Fibroblast of skin of right quadriceps (primary cell): Measurements from ENCODE around the gene SCUBE1.
A peak's percentile ranks its signal among the peaks of the same experiment; 100 is the strongest.

Source experiments
- DNase-seq: peaks from one replicate; pipeline ENCODE4 v3.0.0-alpha.2; 2013

The SCUBE1 gene

GRCh38 chr22:43188829-43189545 is 154.2 kb downstream of the SCUBE1 start:
- DNase-seq: peak; percentile 10

GRCh38 chr22:43187171-43188099 is 155.7 kb downstream of the SCUBE1 start:
- DNase-seq: peak; percentile 94

GRCh38 chr22:43186272-43187170 is 156.7 kb downstream of the SCUBE1 start, which contains the start of gene TTLL12:
Gene TTLL12, minus strand, starts transcription at chr22:43187134. Its CDS starts 65 bp downstream, at chr22:43187069.
- DNase-seq: peak; percentile 52

GRCh38 chr22:43185860-43186261 is 157.3 kb downstream of the SCUBE1 start:
- peak; percentile 37 for DNase-seq

GRCh38 chr22:43183496-43184277 is 159.5 kb downstream of the SCUBE1 start:
- DNase-seq: peak; percentile 39

- DNase-seq: no peak
These were observed 160.4 kb downstream of the SCUBE1 start for GRCh38 chr22:43182726-43183125.

GRCh38 chr22:43182118-43182517 is 161.1 kb downstream of the SCUBE1 start:
- no peak for DNase-seq

- DNase-seq: no peak
These were observed 161.7 kb downstream of the SCUBE1 start for GRCh38 chr22:43181321-43182076.

- DNase-seq: no peak
These were observed 162.5 kb downstream of the SCUBE1 start for GRCh38 chr22:43180670-43181069.

- DNase-seq: no peak
These were observed 163.3 kb downstream of the SCUBE1 start for GRCh38 chr22:43179911-43180195.

GRCh38 chr22:43179146-43179910 is 163.8 kb downstream of the SCUBE1 start:
- no peak for DNase-seq

GRCh38 chr22:43177479-43177878 is 165.7 kb downstream of the SCUBE1 start:
- no peak for DNase-seq

- no peak for DNase-seq
These were observed 167.1 kb downstream of the SCUBE1 start for GRCh38 chr22:43176090-43176489.

GRCh38 chr22:43174941-43175531 is 168.1 kb downstream of the SCUBE1 start:
- no peak for DNase-seq

- no peak for DNase-seq
These were observed 169.0 kb downstream of the SCUBE1 start for GRCh38 chr22:43173976-43174720.

GRCh38 chr22:43173566-43173965 is 169.6 kb downstream of the SCUBE1 start:
- DNase-seq: no peak

- no peak for DNase-seq
These were observed 171.0 kb downstream of the SCUBE1 start for GRCh38 chr22:43172191-43172590.

- DNase-seq: no peak
These were observed 171.6 kb downstream of the SCUBE1 start for GRCh38 chr22:43171607-43172006.

- DNase-seq: no peak
These were observed 172.1 kb downstream of the SCUBE1 start for GRCh38 chr22:43171019-43171491.
